Mucosa of rectum (tissue), 2 donors: ENCODE results near the gene ZNF185.

Experiments
- H3K27ac ChIP-seq, 2 donors: one replicate each; pipeline ENCODE4 v1.7.0; 2013; ENCODE audit warnings: inconsistent platforms in 2 of 2, low read depth in 2 of 2, low read length in 2 of 2
- H3K27me3 ChIP-seq, 2 donors: one replicate each; pipeline ENCODE4 v1.7.0; 2013; ENCODE audit warnings: low read length in 2 of 2; ENCODE audit not compliant: control insufficient read depth in 2 of 2, insufficient read depth in 2 of 2
- H3K36me3 ChIP-seq, 2 donors: one replicate each; pipeline ENCODE4 v1.7.0; 2013; ENCODE audit warnings: low read length in 2 of 2; ENCODE audit not compliant: control insufficient read depth in 2 of 2, insufficient read depth in 2 of 2
- H3K4me1 ChIP-seq, 2 donors: one replicate each; pipeline ENCODE4 v1.7.0; 2013; ENCODE audit warnings: low read length in 2 of 2, mild to moderate bottlenecking in 1 of 2; ENCODE audit not compliant: control insufficient read depth in 2 of 2, insufficient read depth in 2 of 2
- H3K4me3 ChIP-seq, 2 donors: one replicate each; pipeline ENCODE4 v1.7.0; 2013; ENCODE audit warnings: low read length in 2 of 2
- H3K9ac ChIP-seq, 2 donors: one replicate each; pipeline ENCODE4 v1.7.0; 2013; ENCODE audit warnings: low read length in 2 of 2, low read depth in 1 of 2, mild to moderate bottlenecking in 1 of 2
- H3K9me3 ChIP-seq, 2 donors: one replicate each; pipeline ENCODE4 v1.7.0; 2013; ENCODE audit warnings: low read length in 2 of 2; ENCODE audit not compliant: control insufficient read depth in 2 of 2
- donor health status: healthy.
- donor health status: Normal muscosa, but diverticular disease.

The ZNF185 gene

GRCh38 chrX:152945021-152945979, 47.4 kb downstream of the ZNF185 start:
- Histone ChIP-seq H3K27ac (no peak overlapping the region), H3K4me3 (no peak overlapping the region), H3K36me3 (peaks cover 0 to 3% of the 10 kb centered on the region in 2 donors), H3K9me3 (no peaks in the 10 kb centered on the region), H3K9ac (no peak overlapping the region), H3K27me3 (no peaks in the 10 kb centered on the region), H3K4me1 (peaks cover 2 to 3% of the 10 kb centered on the region in 2 donors)

GRCh38 chrX:152946681-152947080, 48.8 kb downstream of the ZNF185 start:
- peaks cover 0 to 3% of the 10 kb centered on the region in 2 donors for H3K36me3 ChIP-seq
- no peak overlapping the region for H3K27ac ChIP-seq
- H3K27me3 ChIP-seq = no peaks in the 10 kb centered on the region
- no peak overlapping the region for H3K9ac ChIP-seq
- peaks cover 2 to 3% of the 10 kb centered on the region in 2 donors for H3K4me1 ChIP-seq
- H3K4me3 ChIP-seq = no peak overlapping the region
- no peaks in the 10 kb centered on the region for H3K9me3 ChIP-seq
